Kidney glomerular epithelial cell (primary cell): ENCODE measurements around the gene RRAGA.
"Not testable (repeated sequence)": the region's sequence is repeated elsewhere in the genome, so short reads cannot be mapped to it uniquely, and the experiment has no call there.

Experiments used
- DNase-seq: peaks from one replicate; lab custom pipeline; 2025; lab: John Stamatoyannopoulos, UW

RRAGA gene

GRCh38 chr9:19087106-19088000 is 38.1 kb downstream of the RRAGA start:
- peak; percentile 34 for DNase-seq

- DNase-seq = not testable (repeated sequence)
Measured at GRCh38 chr9:19097431-19097830, 48.2 kb downstream of the RRAGA start.
